NCI-H82 treated with DMSO at 0.1 percent for 48 hours (cell line): Measurements from ENCODE around the gene ANKFY1.

Experiments
- DNase-seq: peaks from one replicate; lab custom pipeline; 2025; ENCODE audit not compliant: unreplicated experiment; lab: John Stamatoyannopoulos, UW

Gene ANKFY1

DNA sequence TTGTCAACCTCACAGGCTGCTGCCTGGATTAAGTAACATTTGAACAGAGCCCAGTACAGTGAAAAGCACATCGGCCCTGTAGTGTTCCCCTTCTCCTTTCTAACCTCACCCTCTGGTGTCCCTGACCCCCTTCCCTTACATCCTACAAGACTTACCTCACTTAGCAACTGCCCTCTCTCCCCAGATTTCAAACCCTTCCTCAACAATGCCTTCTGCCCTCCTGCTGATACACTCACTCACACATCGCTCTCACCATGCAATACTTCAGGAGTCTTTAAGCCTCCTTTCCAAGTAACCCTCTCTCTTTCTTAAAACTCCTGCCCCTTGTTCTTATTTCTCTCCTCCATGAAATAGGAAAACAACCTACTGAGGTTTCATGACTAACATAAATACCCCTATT is 138.8 kb downstream of the ANKFY1 start:
- no peak for DNase-seq

- no peak for DNase-seq
Measured at GRCh38 chr17:4120332-4120731, 143.4 kb downstream of the ANKFY1 start.

DNA sequence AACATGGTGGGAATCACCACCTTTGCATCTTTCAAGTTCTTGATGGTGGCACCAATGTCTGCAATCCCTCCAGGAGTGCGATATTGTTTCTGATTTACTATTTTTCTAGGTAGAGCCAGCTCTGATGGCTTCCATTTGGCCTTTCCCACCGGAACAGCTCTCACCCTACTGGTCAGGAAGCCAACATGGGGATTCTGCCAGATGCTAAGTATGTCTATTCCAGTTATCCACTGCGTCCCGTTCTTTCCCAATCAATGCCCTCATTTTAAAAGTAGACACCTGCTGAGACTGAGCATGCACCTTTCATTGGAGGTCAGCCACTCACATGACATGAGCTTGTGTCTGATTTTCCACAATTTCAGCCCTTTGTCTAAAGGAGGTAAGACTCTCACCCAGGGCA is 144.5 kb downstream of the ANKFY1 start:
- DNase-seq = no peak

- DNase-seq = no peak
Measured at GRCh38 chr17:4118015-4118743, 145.6 kb downstream of the ANKFY1 start.

DNA sequence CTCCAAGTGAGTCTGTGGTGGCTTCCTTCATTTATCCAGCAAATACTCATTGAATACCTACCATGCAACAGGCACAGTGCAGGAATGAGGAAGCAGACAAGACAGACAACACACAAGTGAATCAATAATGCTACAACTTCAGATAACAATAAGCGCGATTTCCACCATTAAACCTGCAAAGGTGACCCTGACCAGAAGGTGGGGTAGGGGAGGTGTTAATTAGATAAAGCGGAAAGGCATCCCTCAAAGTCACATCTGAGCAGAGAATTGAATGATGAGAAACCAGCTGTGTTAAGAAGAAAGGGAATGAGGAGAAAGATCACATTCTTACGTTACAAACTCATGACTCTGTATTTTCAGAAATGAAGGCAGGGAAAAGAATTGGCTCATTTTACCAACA is 147.3 kb downstream of the ANKFY1 start:
- no peak for DNase-seq
